ENCODE results near the gene COX17. TPM values are rescaled to one million over a fixed set of nuclear protein-coding genes. Genes with fewer than 3 reads are reported as not detected.

COX17 gene
- total RNA-seq (2014; rRNA removed; shearing (Covaris generic); ENCODE audit: low replicate concordance): 1.7 and 15.3 TPM in 2 replicates

- Histone ChIP-seq H3K9me3 (no peaks in the 10 kb centered on the region), H3K4me3 (peak within 1 kb of the TSS; percentile 60), H3K27me3 (no peaks in the 10 kb centered on the region), H3K36me3 (peaks cover 8% of the 10 kb centered on the region; the same call in 1 of the 2 replicates)
- peak; percentile 96 for DNase-seq
Observed at GRCh38 chr3:119676771-119677640, at the start of gene COX17. TSS of gene COX17 (minus strand) at chr3:119677406. CDS start at chr3:119677310, 96 bp downstream.

- DNase-seq: no peak
- Histone ChIP-seq H3K9me3 (no peaks in the 10 kb centered on the region), H3K36me3 (no peaks in the 10 kb centered on the region), H3K27me3 (peaks cover 5% of the 10 kb centered on the region), H3K4me3 (no peak overlapping the region)
Observed at GRCh38 chr3:119726909-119727308, 49.7 kb upstream of the COX17 start.

GRCh38 chr3:119723022-119723421 is 45.8 kb upstream of the COX17 start:
- peaks cover 5% of the 10 kb centered on the region for H3K27me3 ChIP-seq
- no peak overlapping the region for H3K4me3 ChIP-seq
- DNase-seq: no peak
- H3K36me3 ChIP-seq: no peaks in the 10 kb centered on the region
- H3K9me3 ChIP-seq: no peaks in the 10 kb centered on the region

GRCh38 chr3:119717520-119717919 is 40.3 kb upstream of the COX17 start:
- no peaks in the 10 kb centered on the region for H3K36me3 ChIP-seq

GRCh38 chr3:119716998-119717397 is 39.8 kb upstream of the COX17 start:
- Histone ChIP-seq H3K9me3 (no peaks in the 10 kb centered on the region), H3K4me3 (no peak overlapping the region), H3K36me3 (no peaks in the 10 kb centered on the region), H3K27me3 (no peaks in the 10 kb centered on the region)
- DNase-seq: no peak

More at GRCh38 chr3:119717520-119717919, 40.3 kb upstream of the COX17 start:
- no peaks in the 10 kb centered on the region for H3K9me3 ChIP-seq
- no peaks in the 10 kb centered on the region for H3K27me3 ChIP-seq
- DNase-seq: no peak
- H3K4me3 ChIP-seq: no peak overlapping the region

GRCh38 chr3:119715105-119715504 is 37.9 kb upstream of the COX17 start:
- DNase-seq: no peak
- Histone ChIP-seq H3K9me3 (no peaks in the 10 kb centered on the region), H3K27me3 (no peaks in the 10 kb centered on the region), H3K4me3 (no peak overlapping the region), H3K36me3 (no peaks in the 10 kb centered on the region)

- no peaks in the 10 kb centered on the region for H3K9me3 ChIP-seq
- no peak overlapping the region for H3K4me3 ChIP-seq
- no peaks in the 10 kb centered on the region for H3K36me3 ChIP-seq
- H3K27me3 ChIP-seq: peaks cover 4% of the 10 kb centered on the region; the same call in 1 of the 2 replicates
- no peak for DNase-seq
Observed at GRCh38 chr3:119703820-119704531, 26.8 kb upstream of the COX17 start.

- Histone ChIP-seq H3K9me3 (no peaks in the 10 kb centered on the region), H3K36me3 (no peaks in the 10 kb centered on the region), H3K4me3 (peak within 1 kb of the TSS; percentile 51), H3K27me3 (peaks cover 4% of the 10 kb centered on the region; the same call in 1 of the 2 replicates)
- DNase-seq: peak; percentile 95
Observed at GRCh38 chr3:119702530-119703527, 25.6 kb upstream of the COX17 start, which contains the start of gene CFAP91. TSS of gene CFAP91 (plus strand) at chr3:119703022. CDS start at chr3:119703099, 77 bp downstream.

GRCh38 chr3:119700920-119701734 is 23.9 kb upstream of the COX17 start:
- DNase-seq: no peak
- Histone ChIP-seq H3K27me3 (peaks cover 4% of the 10 kb centered on the region; the same call in 1 of the 2 replicates), H3K4me3 (peak overlapping the region; percentile 8), H3K36me3 (no peaks in the 10 kb centered on the region), H3K9me3 (no peaks in the 10 kb centered on the region)

GRCh38 chr3:119700269-119700919 is 23.2 kb upstream of the COX17 start:
- H3K27me3 ChIP-seq: peaks cover 4% of the 10 kb centered on the region; the same call in 1 of the 2 replicates
- H3K9me3 ChIP-seq: no peaks in the 10 kb centered on the region
- DNase-seq: peak; percentile 15
- H3K4me3 ChIP-seq: no peak overlapping the region
- no peaks in the 10 kb centered on the region for H3K36me3 ChIP-seq

GRCh38 chr3:119697394-119697793 is 20.2 kb upstream of the COX17 start:
- Histone ChIP-seq H3K4me3 (no peak overlapping the region), H3K9me3 (no peaks in the 10 kb centered on the region), H3K36me3 (no peaks in the 10 kb centered on the region), H3K27me3 (no peaks in the 10 kb centered on the region)
- DNase-seq: no peak

GRCh38 chr3:119695480-119695879 is 18.3 kb upstream of the COX17 start:
- Histone ChIP-seq H3K9me3 (no peaks in the 10 kb centered on the region), H3K36me3 (no peaks in the 10 kb centered on the region), H3K4me3 (no peak overlapping the region), H3K27me3 (no peaks in the 10 kb centered on the region)
- DNase-seq: no peak

GRCh38 chr3:119690043-119690656 is 12.9 kb upstream of the COX17 start:
- peak; percentile 7 for DNase-seq
- Histone ChIP-seq H3K36me3 (no peaks in the 10 kb centered on the region), H3K4me3 (no peak overlapping the region), H3K27me3 (no peaks in the 10 kb centered on the region), H3K9me3 (no peaks in the 10 kb centered on the region; the same call in 1 of the 2 replicates)

GRCh38 chr3:119683421-119683820 is 6.2 kb upstream of the COX17 start:
- H3K36me3 ChIP-seq: no peaks in the 10 kb centered on the region
- DNase-seq: no peak
- no peaks in the 10 kb centered on the region for H3K27me3 ChIP-seq
- H3K4me3 ChIP-seq: no peak overlapping the region
- H3K9me3 ChIP-seq: no peaks in the 10 kb centered on the region; the same call in 1 of the 2 replicates

GRCh38 chr3:119681279-119681678 is 4.1 kb upstream of the COX17 start:
- Histone ChIP-seq H3K4me3 (no peak overlapping the region), H3K36me3 (no peaks in the 10 kb centered on the region), H3K27me3 (no peaks in the 10 kb centered on the region), H3K9me3 (no peaks in the 10 kb centered on the region)
- no peak for DNase-seq

Data from MG63 (cell line).